SK-N-MC (cell line): ENCODE data around the gene HECTD4.

ENCODE experiments used
- DNase-seq: peaks from one replicate; pipeline ENCODE4 v3.0.0-alpha.2; 2011; ENCODE audit warnings: low read depth, low spot score
- H3K27ac ChIP-seq: fragments of 200-600 bp; sonication (generic); 2 replicates; pipeline ENCODE4 v1.5.1; 2016; ENCODE audit warnings: mixed run types
- H3K36me3 ChIP-seq: fragments of 200-600 bp; sonication (generic); 2 replicates; pipeline ENCODE4 v1.6.1; 2017; ENCODE audit warnings: antibody characterized with exemption, low read length, mixed read lengths; ENCODE audit not compliant: insufficient read depth
- H3K4me3 ChIP-seq: fragments of 200-600 bp; sonication (generic); 2 replicates; pipeline ENCODE4 v1.5.1; 2016
- H3K9ac ChIP-seq: fragments of 200-600 bp; sonication (generic); 2 replicates; pipeline ENCODE4 v1.8.0; 2017; ENCODE audit warnings: mixed run types, mixed read lengths; ENCODE audit not compliant: insufficient read length
- H3K9me3 ChIP-seq: fragments of 200-600 bp; sonication (generic); 2 replicates; pipeline ENCODE4 v1.6.1; 2017; ENCODE audit warnings: low read depth, mild to moderate bottlenecking, antibody characterized with exemption, low read length, moderate library complexity, mixed read lengths
- EZH2 ChIP-seq: fragments of 200-600 bp; sonication (generic); IDR thresholded peaks from one replicate; pipeline ENCODE4 v1.6.1; 2017; ENCODE audit warnings: antibody characterized with exemption
- FOXP2 ChIP-seq: optimal IDR thresholded peaks from 2 replicates; pipeline ENCODE3; 2011; ENCODE audit warnings: mild to moderate bottlenecking, moderate library complexity; ENCODE audit not compliant: insufficient read depth; ENCODE audit errors: extremely low read length, control extremely low read depth
- POLR2AphosphoS5 ChIP-seq: IDR thresholded peaks from 2 replicates; pipeline ENCODE4 v1.6.1; 2012; ENCODE audit warnings: mild to moderate bottlenecking, low read depth, low read length, borderline replicate concordance

The HECTD4 gene

DNA sequence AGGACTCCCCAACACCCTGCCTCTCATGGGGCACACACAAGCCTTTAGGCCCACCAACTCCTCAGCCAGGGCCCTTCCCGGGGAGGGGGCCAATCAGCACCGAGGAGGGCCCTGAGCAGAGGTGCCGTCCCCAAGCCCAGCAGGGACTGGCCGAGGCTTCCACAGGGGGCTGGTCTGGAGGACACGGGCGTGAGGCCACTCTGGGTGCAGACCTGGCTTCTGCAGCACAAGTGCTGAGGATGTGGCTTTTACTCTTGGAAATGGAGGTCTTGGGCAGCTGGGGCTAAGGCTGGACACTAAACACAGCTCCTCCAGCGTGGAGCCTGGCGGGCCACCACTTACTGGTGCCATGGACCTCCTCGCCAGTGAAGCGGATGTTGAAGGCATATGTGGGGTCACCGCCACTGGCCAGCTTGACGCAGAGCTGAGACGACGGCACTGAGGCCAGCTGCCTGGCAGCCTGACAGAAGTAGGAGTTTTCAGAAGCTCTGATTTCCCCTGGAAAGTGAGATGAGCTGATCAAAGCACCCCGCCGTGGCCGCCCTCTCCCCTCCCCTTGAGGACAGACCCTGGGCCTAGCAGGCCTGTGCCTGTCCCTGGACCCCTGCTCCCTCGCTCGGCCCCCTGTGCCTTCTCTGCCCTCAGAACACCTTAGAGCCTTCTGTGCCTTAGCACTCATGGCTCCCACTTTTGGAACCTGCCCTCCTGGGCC lies 212.9 kb downstream of the HECTD4 start:
- H3K27ac ChIP-seq: no peak overlapping the region
- peaks cover 18% of the 10 kb centered on the region; the same call in 1 of the 2 replicates for H3K36me3 ChIP-seq
- no peak overlapping the region for H3K9ac ChIP-seq
- H3K4me3 ChIP-seq: no peak overlapping the region
- no peaks in the 10 kb centered on the region for H3K9me3 ChIP-seq
- no peak for DNase-seq
- no peak for TF ChIP-seq POLR2AphosphoS5
- no peak for TF ChIP-seq FOXP2
- no peak for TF ChIP-seq EZH2

DNA sequence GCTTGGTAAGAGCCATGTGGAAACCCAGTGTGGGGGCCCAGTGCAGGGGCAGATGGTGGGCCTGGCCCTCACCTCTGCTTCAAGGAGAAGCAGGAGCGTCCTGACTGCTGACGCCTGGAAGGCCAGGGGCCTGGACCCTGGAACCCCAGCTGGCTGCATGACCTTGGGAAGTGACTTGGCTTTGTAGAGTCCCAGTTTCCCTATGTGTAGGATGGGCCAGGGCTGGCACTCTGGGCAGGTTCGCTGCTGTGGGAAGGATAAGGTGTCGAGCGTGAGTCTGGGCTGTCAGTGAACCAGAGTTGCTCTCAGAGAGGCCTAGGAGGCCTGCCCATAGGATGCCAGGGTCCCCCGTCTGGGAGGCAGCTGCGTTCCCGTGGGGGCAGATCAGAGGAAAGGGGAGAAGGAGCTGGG lies 213.7 kb downstream of the HECTD4 start:
- Histone ChIP-seq H3K4me3 (no peak overlapping the region), H3K27ac (no peak overlapping the region), H3K36me3 (peaks cover 22% of the 10 kb centered on the region; the same call in 1 of the 2 replicates), H3K9ac (no peak overlapping the region), H3K9me3 (no peaks in the 10 kb centered on the region)
- no peak for TF ChIP-seq FOXP2
- peak; percentile 18; the same call in 1 of the 2 replicates for TF ChIP-seq POLR2AphosphoS5
- DNase-seq: no peak

DNA sequence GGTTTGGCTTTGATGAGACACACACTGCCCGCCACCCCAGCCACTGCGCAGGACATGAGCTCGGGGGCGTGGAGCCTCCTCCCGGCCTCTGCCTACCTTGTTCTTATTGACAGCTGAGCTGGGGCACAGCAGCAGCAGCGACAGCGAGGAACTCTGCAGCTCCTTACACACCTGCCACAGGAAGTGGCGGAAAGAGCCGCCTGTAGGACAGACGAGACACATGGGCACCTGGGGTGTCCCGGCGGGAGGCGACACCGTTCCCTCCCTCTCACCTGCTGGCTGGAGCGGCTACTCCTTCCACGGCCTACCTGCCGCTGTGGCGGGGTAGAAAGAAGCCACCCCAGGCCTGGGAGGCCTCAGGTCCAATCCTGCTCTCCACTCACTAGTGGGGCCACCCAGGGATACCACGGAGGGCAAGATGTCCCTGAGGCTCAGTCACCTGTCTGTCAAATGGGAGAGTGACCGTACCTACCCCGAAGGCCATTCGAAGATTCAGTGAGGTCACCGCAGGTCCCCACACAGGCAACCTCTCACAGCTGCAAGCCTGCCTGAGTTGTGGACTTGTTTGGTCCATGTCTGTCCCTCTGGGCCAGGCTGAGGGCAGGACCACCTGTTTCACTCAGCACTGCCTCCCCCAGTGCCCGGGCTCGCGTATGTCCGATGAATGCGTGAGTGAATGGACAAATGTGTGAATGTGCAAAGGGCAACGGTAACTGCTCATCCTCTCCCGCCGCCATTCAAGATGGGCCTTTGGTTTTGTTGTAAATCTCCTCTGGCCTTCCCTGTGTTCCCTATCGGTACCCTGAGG lies 214.3 kb downstream of the HECTD4 start:
- Histone ChIP-seq H3K36me3 (peaks cover 28% of the 10 kb centered on the region; the same call in 1 of the 2 replicates), H3K4me3 (no peak overlapping the region), H3K9ac (no peak overlapping the region), H3K9me3 (no peaks in the 10 kb centered on the region), H3K27ac (no peak overlapping the region)
- TF ChIP-seq EZH2 (no peak), FOXP2 (no peak), POLR2AphosphoS5 (no peak)
- DNase-seq: no peak

DNA sequence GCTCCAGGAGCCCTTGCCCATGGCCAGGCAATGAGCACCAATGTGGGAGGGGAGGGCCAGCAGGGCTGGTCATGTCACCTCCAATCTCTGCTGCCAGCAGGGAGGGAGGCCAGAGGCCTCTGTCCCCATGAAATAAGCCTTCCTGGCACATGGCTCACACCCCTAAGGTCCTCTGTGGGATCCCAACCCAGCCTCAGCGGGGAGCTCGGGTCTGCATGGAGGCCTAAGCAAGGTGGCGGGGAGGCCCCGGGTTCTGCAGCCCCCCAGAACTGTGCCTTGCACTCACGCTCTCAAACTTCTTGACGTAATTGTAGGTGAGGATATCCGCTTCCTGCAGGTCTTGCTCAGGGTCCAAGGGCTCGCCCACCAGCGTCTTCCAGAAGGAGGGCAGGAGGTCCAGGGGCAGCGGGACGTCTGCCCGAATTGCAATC lies 215.2 kb downstream of the HECTD4 start:
- TF ChIP-seq EZH2 (no peak), POLR2AphosphoS5 (no peak), FOXP2 (no peak)

DNA sequence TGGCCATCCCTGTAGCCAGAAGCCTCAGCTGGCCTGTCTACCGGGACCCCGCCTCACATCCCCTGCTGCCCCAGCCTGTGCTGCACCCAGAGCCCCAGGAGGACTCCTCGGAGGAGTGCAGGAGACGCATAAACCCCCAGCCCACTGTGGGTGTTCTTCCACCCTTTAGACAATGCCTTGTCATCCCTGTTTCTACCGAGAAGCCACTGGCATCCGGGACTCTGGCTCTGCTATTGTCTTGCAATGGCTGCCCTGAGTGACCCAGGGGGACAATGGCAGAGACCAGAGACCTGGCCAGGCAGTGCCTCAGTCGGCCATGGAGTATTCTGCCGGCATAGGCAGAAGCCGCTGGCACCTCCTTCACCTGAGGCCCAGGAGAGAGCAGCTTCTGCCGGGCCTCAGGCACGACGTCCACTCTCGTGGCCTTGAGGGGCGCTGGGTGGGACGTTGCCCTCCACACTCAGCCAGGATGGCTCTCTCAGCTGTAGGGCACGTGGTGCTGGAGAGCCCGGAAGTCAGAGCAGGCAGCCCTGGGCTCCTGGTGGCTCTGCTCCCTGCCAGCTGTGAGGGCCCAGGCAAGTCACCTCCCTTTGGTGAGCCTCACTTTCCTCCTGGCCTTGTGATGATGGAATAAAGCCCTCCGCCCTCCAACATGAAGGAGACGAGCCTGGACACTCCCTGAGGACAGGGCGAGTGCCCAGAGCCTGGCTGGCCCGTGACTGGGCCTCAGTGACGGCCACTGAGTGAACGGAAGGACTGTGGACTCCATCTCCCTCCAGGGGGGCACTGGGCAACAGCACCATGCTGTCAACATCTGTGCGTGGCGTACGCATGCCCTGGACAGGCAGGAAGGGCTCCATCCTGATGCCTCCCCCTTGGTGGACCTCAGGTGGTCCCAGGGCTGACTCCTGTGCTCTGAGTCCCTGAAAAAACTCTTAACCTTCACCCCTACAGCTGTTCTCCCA lies 215.9 kb downstream of the HECTD4 start:
- H3K9me3 ChIP-seq: no peaks in the 10 kb centered on the region
- DNase-seq: no peak
- no peak overlapping the region for H3K27ac ChIP-seq
- TF ChIP-seq EZH2 (no peak), FOXP2 (no peak), POLR2AphosphoS5 (no peak)
- H3K4me3 ChIP-seq: no peak overlapping the region
- peaks cover 32% of the 10 kb centered on the region; the same call in 1 of the 2 replicates for H3K36me3 ChIP-seq
- H3K9ac ChIP-seq: no peak overlapping the region

More for the DNA sequence above, 215.2 kb downstream of the HECTD4 start:
- Histone ChIP-seq H3K4me3 (no peak overlapping the region), H3K9me3 (no peaks in the 10 kb centered on the region), H3K9ac (no peak overlapping the region), H3K36me3 (peaks cover 29% of the 10 kb centered on the region; the same call in 1 of the 2 replicates), H3K27ac (no peak overlapping the region)
- no peak for DNase-seq

DNA sequence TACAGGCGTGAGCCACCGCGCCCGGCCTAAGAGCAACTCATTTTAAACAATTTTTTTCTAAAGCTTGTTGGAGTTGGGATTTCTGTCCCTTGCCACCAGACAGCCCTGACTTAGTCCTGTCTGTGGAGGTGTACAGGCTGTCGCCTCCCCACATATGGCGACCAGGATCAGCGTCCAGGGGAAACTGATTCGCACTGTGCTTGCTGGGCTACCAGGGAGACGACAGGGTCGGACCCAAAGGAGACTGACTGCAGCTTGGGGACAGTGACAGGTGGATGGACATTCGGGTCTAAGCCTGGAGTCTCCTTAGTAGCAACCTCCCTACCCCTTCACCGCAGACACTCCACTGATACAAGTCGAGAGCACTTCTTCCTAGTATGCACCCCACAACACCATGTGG lies 216.6 kb downstream of the HECTD4 start:
- H3K27ac ChIP-seq: no peak overlapping the region
- H3K9ac ChIP-seq: no peak overlapping the region
- DNase-seq: no peak
- TF ChIP-seq FOXP2 (no peak), POLR2AphosphoS5 (no peak), EZH2 (no peak)
- no peaks in the 10 kb centered on the region for H3K9me3 ChIP-seq
- H3K36me3 ChIP-seq: peaks cover 33% of the 10 kb centered on the region
- H3K4me3 ChIP-seq: no peak overlapping the region

DNA sequence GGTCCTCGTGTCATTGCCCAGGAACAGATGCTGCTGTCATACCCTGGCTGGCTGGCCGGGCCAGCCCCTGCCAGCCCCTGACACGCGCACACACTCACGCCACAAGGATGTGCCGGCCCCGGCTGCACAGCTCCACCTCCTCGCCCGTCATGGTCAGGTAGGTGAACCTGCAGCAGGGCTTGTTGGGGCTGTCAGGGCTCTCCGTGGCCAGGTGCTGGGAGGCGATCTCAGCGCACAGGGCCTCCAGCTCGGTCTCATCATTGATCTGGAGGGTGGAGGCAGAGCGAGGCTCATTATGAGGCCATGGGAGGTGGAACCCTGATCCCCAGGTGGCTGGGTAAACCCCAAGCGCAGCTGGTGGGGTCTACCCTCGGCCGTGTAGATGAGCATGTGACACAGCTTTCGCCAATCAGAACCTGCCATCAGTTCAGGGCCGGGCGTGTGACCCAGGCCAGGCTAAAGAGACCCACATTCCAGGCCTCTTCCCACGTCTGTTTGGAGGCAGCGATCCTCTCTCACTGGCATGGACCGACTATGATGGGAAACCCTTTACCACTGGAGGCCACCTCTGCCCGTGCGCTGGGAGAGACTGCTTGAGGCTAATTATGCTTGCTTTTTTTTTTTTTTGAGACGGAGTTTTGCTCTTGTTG lies 218.1 kb downstream of the HECTD4 start:
- Histone ChIP-seq H3K4me3 (no peak overlapping the region), H3K9me3 (peaks cover 2% of the 10 kb centered on the region; the same call in 1 of the 2 replicates), H3K27ac (no peak overlapping the region), H3K9ac (no peak overlapping the region), H3K36me3 (peaks cover 45% of the 10 kb centered on the region)
- DNase-seq: no peak
- no peak for TF ChIP-seq POLR2AphosphoS5
- TF ChIP-seq FOXP2: no peak
- TF ChIP-seq EZH2: no peak
